Naive B cell (primary cell): ENCODE data around the gene ANOS1. TPM values are rescaled to one million over a fixed set of nuclear protein-coding genes. Genes with fewer than 3 reads are reported as not detected.
"Not testable (repeated sequence)": the region's sequence is repeated elsewhere in the genome, so short reads cannot be mapped to it uniquely, and the experiment has no call there.

ENCODE experiments used
- ATAC-seq, 2 donors: fragments of 150-1000 bp; cut with Tn5 transposase; 2 replicates each; pipeline ENCODE4 v1.10.0; 2021; ENCODE audit warnings: low read depth in 2 of 2, mild to moderate bottlenecking in 2 of 2, moderate library complexity in 2 of 2
- DNase-seq: peaks from one replicate; pipeline ENCODE4 v3.0.0; 2022
- H3K27ac Mint-ChIP-seq, 6 donors: one replicate each; pipeline ENCODE4 v1.8.0; 2020 to 2022; ENCODE audit warnings: mild to moderate bottlenecking in 6 of 6, mixed read lengths in 6 of 6, moderate library complexity in 5 of 6, inconsistent platforms in 2 of 6
- H3K27me3 Mint-ChIP-seq, 3 donors: one replicate each; pipeline ENCODE4 v1.8.0; 2021 to 2022; ENCODE audit warnings: mixed read lengths in 3 of 3, mild to moderate bottlenecking in 1 of 3
- H3K36me3 Mint-ChIP-seq, 2 donors: one replicate each; pipeline ENCODE4 v1.8.0; 2020 to 2022; ENCODE audit warnings: mixed read lengths in 2 of 2, inconsistent platforms in 1 of 2, mild to moderate bottlenecking in 1 of 2
- H3K4me1 Mint-ChIP-seq, 3 donors: one replicate each; pipeline ENCODE4 v1.8.0; 2020 to 2022; ENCODE audit warnings: mixed read lengths in 3 of 3, inconsistent platforms in 1 of 3, mild to moderate bottlenecking in 1 of 3, moderate library complexity in 1 of 3
- H3K4me3 Mint-ChIP-seq, 8 donors: one replicate each; pipeline ENCODE4 v1.8.0; 2020 to 2022; ENCODE audit warnings: mild to moderate bottlenecking in 8 of 8, mixed read lengths in 8 of 8, moderate library complexity in 8 of 8, inconsistent platforms in 2 of 8
- H3K9me3 Mint-ChIP-seq, 7 donors: one replicate each; pipeline ENCODE4 v1.8.0; 2020 to 2022; ENCODE audit warnings: mixed read lengths in 7 of 7, mild to moderate bottlenecking in 5 of 7, inconsistent platforms in 2 of 7, moderate library complexity in 1 of 7
- polyA plus RNA-seq, 6 donors: library from polyadenylated mRNA; unstranded; fragments of 300-500 nt; fragmentation: Illumina TruSeq; gene quantifications; one replicate each; pipeline ENCODE4 v1.2.3, GENCODE V29; 2021; ENCODE audit warnings: low read depth in 6 of 6

The ANOS1 gene
- polyA plus RNA-seq, 6 donors from 2014 or later, result not detected

DNA sequence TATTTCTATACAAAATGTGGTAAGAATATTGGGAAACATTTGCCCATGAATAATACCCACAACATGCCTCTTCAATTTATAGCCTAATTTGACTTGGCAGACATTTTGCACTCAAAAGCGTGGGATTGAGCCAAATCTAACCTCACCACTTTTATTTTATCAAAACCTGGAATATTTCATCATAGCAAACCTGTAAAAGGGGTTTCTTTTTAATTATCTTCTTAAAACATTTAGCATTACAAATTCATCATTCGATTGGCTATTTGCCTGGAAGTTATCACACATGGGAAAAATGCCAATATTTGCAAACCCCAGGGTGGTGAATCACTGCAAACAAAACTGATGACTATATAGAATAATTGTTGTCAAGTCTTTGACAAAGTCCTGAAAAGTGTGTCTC is 211.1 kb downstream of the ANOS1 start:
- H3K4me1 Mint-ChIP-seq, result no peaks in the 10 kb centered on the region
- H3K9me3 Mint-ChIP-seq, result peaks cover 0 to 12% (median 8%) of the 10 kb centered on the region in 7 donors
- DNase-seq (no peak), ATAC-seq (no peak)
- H3K36me3 Mint-ChIP-seq, result no peaks in the 10 kb centered on the region
- no peaks in the 10 kb centered on the region for H3K27me3 Mint-ChIP-seq
- H3K4me3 Mint-ChIP-seq, result no peak overlapping the region
- H3K27ac Mint-ChIP-seq, result no peak overlapping the region

DNA sequence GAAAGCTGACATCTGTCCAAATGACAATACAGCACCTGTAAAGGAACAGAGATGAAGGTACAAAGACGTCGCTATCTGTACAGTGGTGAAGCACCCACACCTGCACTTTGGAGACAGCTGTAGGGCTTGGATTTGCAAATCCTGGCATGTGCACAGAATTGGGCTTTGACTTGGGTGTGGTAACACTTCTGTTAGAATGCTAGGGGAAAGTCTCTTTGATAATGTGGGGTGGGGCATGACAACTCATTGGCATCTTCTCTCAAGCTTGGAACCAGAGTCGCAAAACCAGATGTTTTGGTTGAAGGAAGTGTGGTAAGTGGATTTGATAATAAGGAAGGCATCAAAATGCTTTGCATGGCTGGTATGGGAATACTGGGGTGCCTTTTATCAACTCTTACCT is 211.8 kb downstream of the ANOS1 start:
- Mint-ChIP-seq H3K4me1 (no peaks in the 10 kb centered on the region), H3K27ac (no peak overlapping the region), H3K36me3 (no peaks in the 10 kb centered on the region), H3K27me3 (no peaks in the 10 kb centered on the region), H3K9me3 (peaks cover 0 to 13% (median 4%) of the 10 kb centered on the region in 7 donors), H3K4me3 (no peak overlapping the region)
- DNase-seq (no peak), ATAC-seq (no peak)

DNA sequence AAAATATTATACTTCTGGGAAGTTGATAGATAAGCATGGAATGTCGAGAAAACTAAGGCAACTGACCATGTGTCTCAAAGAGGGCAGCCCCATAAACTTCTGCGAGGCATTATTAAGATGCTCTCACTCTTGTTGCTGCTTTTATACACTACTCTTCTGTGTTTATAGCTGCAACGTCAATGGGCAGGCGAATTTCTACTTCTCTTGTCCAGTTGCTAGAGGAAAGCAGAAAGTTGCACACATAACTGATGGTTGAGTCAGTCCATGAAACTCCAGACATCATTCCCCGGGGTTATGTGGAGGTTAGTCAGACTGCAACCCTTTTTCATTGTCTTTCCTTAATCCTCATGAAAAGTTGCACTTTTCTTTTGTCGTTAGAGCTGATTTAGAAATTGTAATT is 227.5 kb downstream of the ANOS1 start:
- Mint-ChIP-seq H3K27me3 (no peaks in the 10 kb centered on the region), H3K4me1 (no peaks in the 10 kb centered on the region), H3K36me3 (no peaks in the 10 kb centered on the region), H3K27ac (no peak overlapping the region), H3K9me3 (peaks cover 0 to 3% (median 0%) of the 10 kb centered on the region in 7 donors), H3K4me3 (no peak overlapping the region)
- DNase-seq (no peak), ATAC-seq (no peak)

DNA sequence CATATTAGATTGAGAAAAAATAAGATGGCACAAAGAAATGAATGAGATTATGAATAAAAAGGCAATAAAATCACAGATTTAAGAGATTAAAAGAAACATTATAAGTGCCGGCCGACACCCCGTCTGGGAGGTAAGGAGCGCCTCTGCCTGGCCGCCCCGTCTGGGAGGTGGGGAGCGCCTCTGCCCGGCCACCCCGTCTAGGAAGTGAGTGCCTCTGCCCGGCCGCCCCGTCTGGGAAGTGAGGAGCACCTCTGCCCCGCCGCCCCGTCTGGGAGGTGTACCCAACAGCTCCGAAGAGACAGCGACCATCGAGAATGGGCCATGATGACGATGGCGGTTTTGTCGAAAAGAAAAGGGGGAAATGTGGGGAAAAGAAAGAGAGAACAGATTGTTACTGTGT is 229.8 kb downstream of the ANOS1 start:
- not testable (repeated sequence) for H3K4me3 Mint-ChIP-seq, H3K9me3 Mint-ChIP-seq, H3K36me3 Mint-ChIP-seq, H3K27me3 Mint-ChIP-seq, ATAC-seq, H3K4me1 Mint-ChIP-seq, H3K27ac Mint-ChIP-seq, DNase-seq

DNA sequence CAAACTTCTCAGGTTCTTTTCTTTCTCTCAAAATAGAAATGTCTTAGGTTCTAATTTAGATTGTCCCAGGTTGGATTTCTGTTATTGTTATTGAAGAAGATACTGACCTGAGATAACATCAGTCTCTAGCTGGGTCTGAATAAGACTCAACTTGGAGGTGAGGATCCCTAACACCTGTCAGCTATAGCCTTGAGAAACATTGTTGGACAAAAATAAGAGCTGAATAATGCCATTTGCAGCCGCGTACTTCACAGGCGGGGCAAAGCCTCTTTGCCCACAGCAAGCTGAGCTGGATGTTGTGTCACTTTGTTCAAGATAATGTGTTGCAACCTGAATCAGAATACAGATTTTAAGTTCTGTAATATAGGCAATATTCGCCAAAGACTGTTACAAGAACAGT is 231.7 kb downstream of the ANOS1 start:
- Mint-ChIP-seq H3K4me1 (no peaks in the 10 kb centered on the region), H3K36me3 (no peaks in the 10 kb centered on the region), H3K4me3 (no peak overlapping the region), H3K27me3 (no peaks in the 10 kb centered on the region), H3K9me3 (peaks cover 0 to 12% (median 2%) of the 10 kb centered on the region in 7 donors), H3K27ac (no peak overlapping the region)
- no peak for ATAC-seq
- DNase-seq, result no peak

DNA sequence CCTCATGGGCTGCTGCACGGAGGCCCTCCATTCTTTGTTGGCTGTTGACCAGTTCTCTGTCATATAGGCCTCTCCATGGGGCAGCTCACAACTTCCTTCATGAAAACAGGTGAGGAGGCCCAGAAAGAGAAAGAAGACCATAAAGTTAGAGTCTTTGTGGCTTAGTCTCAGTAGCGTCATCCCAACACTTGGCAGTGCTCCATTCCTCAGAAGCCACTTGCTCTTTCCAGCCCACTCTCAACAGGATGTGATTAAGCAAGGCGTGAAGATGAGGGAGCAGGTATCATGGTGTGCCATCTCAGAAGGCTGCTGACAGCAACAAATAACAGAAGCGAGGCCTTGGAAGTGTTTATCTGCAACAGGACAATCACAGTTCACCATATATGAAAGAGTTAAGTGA is 236.9 kb downstream of the ANOS1 start:
- DNase-seq, H3K4me3 Mint-ChIP-seq, H3K27ac Mint-ChIP-seq, H3K27me3 Mint-ChIP-seq, H3K36me3 Mint-ChIP-seq, H3K4me1 Mint-ChIP-seq, ATAC-seq: not testable (repeated sequence)
- peaks cover 0 to 20% (median 3%) of the 10 kb centered on the region in 7 donors for H3K9me3 Mint-ChIP-seq

DNA sequence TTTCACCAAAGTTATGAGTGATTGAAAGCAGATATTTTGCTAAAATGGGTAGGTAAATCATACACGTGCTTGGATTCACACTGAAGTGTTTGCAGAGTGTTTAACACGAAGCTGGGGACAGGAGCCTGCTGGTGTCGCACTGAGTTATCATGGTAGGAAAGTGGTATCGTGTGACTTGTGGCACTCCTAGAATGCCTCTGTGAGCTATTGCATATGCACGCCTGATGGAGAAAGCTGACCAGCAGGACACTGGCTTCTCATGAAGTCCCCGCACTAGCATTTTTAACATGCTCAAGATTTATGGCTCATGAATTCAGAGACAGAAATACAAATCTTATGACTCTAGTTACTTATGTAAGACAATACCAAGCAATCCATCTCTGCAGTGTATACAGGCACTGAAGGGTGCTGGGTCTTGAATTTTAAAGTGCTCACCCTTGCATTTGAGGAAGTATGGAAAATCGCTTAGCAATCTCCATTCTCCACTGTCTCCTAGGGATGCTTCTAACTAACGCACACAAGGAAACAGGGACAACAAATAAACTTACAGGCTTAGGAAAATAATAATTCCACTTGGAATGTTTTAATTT is 247.5 kb downstream of the ANOS1 start:
- DNase-seq (no peak), ATAC-seq (no peak)
- no peak overlapping the region for H3K27ac Mint-ChIP-seq
- H3K27me3 Mint-ChIP-seq, result no peaks in the 10 kb centered on the region
- no peak overlapping the region for H3K4me3 Mint-ChIP-seq
- no peaks in the 10 kb centered on the region for H3K36me3 Mint-ChIP-seq
- H3K4me1 Mint-ChIP-seq, result no peaks in the 10 kb centered on the region
- H3K9me3 Mint-ChIP-seq, result peaks cover 0 to 11% (median 4%) of the 10 kb centered on the region in 7 donors

Other genes starting within 250 kb of the ANOS1 start
- gene FAM9A, start 69.2 kb upstream of the ANOS1 start, polyA plus RNA-seq, result not detected